GM18861 (cell line): ENCODE measurements around the gene PIF1.

Experiments
- ATAC-seq: cut with Tn5 transposase; IDR thresholded peaks from one replicate; pipeline ENCODE4 v1.9.1; 2021; ENCODE audit not compliant: unreplicated experiment

PIF1 gene, protein sequence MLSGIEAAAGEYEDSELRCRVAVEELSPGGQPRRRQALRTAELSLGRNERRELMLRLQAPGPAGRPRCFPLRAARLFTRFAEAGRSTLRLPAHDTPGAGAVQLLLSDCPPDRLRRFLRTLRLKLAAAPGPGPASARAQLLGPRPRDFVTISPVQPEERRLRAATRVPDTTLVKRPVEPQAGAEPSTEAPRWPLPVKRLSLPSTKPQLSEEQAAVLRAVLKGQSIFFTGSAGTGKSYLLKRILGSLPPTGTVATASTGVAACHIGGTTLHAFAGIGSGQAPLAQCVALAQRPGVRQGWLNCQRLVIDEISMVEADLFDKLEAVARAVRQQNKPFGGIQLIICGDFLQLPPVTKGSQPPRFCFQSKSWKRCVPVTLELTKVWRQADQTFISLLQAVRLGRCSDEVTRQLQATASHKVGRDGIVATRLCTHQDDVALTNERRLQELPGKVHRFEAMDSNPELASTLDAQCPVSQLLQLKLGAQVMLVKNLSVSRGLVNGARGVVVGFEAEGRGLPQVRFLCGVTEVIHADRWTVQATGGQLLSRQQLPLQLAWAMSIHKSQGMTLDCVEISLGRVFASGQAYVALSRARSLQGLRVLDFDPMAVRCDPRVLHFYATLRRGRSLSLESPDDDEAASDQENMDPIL

DNA sequence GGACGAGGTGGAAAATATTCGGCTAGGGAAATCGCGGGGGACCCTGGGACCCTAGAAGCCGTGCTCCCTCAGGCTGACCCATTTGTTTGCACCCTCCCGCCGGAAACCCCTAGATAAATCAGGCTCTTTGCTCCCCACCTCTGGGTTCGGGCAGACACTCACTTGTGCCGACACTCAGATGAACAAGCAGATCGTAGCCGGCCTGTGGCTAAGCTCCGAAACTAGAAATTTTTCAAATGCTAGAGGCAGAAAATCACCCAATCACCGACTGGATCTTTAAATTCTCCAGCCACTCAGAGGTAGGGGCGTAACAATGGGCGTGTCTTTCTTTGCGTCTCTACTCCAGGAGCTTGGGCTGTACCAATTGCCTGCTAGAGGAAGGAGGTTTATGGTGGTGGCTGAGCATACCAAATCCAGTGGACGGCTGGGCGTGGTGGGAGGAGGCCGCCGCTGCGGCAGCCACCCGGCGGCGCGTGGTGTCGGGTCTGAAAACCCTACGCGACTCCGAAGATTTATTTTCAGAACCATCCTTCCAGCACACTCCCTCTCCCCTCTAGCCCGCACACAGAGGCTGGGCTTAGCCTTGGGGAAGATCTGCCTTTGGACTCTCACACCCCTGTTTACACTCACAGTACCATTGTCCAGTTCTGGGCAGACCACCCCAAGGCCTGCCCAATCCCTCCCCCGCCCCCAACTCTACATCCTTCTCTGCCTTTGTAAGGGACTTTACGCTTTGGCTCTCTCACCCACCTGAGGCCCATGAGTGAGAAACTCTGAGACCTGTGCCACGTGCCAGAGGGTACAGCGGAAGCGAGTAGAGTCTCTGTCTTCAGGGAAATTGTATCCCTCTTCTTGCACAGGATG lies at the start of gene PIF1:
Gene PIF1, minus strand, starts transcription at position 217 of the 864 bp plus-strand sequence. CDS start 1,312 bp downstream, outside the sequence.
- peak; percentile 77 for ATAC-seq

DNA sequence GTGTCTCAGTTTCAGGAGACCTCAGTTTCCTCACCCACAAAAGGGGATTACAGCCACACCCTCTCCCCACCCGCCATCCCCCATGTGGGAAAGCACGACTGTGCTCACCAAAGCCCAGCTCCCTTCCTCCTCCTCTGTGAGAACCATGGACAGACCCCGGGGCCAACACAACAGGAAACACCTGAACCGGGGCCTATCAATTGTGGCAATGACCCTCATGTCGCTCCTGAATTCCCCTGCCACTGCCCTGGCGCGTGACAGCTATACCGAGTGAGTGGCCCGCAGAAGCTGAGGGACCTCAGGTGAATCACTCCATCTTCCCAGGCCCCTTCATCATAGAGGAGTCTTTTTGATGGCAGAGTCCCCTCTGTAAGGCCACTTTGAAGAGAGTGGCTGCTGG lies 44.9 kb upstream of the PIF1 start:
- ATAC-seq: no peak

DNA sequence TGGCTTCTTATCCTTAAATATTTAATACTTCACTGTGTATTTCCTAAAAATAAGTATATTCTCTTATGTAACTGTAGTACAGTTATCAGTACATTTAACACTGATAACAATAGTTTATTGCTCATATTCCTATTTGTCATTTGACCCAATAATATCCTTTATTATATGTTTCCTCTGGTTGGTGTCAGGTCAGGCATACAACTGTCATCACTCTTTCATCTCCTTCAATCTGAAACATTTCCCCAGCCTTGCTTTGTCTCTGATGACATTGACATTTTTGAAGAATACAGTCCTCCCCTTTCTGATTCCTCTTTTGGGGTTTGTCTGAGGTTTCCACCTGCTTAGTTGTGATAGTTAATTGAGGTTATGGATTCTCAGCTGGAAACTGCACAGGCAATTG lies 44.1 kb upstream of the PIF1 start:
- no peak for ATAC-seq

DNA sequence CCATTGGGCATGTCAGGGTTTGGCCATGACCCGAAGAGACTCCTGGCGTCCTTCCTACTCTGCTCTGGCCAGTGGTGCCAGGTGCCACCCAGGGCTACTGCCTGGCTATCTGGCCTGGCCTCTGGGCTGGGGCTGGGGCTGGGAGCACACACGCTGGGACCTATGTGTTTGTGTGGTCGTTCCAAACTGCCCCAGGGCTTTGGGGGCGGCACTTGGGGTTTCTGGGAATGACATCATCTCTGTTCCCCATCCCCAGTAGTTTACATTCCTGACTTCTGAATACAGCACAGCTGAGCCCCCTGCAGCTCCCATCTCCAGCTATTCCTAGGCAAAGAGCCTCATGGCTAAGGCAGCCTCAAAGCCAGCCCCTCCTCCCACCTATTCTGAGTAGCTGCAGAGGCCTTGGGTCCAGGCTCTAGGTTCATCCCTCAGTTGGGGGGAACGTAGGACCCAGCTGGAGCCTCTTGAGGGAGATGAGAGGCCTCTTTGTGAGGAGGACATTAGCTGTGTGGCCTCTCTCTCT lies 40.6 kb upstream of the PIF1 start:
- ATAC-seq: no peak

DNA sequence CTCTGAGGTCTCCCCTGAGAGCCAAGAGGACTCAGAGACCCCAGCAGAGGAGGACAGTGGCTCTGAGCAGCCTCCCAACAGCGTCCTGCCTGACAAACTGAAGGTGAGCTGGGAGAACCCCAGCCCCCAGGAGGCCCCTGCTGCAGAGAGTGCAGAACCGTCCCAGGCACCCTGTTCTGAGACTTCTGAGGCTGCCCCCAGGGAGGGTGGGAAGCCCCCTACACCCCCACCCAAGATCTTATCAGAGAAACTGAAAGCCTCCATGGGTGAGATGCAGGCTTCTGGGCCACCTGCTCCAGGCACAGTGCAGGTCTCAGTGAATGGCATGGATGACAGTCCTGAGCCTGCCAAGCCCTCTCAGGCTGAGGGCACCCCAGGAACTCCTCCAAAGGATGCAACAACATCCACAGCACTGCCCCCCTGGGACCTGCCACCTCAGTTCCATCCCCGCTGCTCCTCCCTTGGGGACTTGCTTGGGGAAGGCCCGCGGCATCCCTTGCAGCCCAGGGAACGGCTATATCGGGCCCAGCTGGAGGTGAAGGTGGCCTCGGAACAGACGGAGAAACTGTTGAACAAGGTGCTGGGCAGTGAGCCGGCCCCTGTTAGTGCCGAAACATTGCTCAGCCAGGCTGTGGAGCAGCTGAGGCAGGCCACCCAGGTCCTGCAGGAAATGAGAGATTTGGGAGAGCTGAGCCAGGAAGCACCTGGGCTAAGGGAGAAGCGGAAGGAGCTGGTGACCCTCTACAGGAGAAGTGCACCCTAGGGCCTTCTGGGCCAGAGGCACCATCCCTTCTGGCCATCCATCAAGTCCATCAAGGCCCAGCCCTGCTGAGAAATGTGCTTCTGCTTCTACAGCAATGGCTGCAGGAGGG lies 39.9 kb upstream of the PIF1 start:
- ATAC-seq: peak; percentile 62

DNA sequence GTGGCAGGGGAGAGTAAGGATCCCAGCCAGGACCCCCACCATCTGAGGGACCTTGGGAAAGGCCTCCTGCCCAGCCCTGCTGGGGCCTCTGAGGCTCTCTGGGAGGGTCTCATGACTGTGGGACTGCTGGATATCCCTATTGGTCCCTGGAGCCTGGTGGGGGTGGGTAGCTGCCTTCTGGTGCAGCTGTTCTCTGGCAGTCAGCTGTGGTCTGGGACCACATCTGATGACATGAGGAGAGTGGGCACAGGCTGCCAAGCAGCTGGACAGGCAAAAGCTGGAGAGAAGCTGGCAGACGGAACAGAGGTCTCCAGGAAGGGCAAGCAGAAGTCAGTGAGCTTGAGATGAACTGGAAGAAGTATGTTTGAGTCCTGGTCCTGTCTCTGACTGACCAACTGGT lies 38.6 kb upstream of the PIF1 start:
- no peak for ATAC-seq

DNA sequence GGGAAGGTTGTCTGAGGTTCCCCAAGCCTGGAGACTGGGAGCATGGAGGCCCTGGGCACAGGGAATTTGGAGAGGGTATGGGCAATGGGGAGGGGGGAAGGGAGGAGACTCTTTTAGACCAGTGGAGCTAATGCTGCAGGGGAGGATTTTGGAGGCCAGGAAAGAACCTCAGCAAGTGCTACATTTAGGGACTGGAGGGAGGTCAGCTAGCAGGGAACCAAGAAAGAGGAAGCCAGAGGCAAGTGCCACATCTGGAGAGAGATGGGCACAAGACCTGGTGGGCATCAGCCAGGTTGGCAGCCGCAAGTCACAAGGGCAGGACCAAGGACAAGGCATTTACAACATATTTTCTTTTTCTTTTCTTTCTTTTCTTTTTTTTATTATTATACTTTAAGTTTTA lies 37.0 kb upstream of the PIF1 start:
- no peak for ATAC-seq

DNA sequence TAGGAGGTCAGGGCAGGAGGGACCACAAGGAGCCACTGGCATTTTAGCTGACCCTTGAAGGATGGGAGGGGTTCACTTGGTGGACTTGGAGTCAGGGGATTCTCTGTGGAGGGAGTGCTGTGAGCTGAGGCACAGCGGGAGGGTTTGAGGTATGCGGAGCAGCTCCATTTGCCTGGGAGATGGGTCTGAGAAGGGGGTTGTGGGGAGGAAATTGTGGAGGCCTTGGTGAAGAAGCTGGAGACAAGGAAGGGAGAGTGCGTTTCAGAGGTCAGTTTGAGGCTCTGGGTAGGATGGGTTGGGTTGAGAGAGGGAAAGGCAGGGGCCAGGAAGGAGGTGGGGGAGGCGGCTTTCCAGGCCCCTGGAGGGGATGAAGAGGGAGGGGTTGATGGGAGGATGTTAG lies 36.5 kb upstream of the PIF1 start:
- ATAC-seq: no peak

DNA sequence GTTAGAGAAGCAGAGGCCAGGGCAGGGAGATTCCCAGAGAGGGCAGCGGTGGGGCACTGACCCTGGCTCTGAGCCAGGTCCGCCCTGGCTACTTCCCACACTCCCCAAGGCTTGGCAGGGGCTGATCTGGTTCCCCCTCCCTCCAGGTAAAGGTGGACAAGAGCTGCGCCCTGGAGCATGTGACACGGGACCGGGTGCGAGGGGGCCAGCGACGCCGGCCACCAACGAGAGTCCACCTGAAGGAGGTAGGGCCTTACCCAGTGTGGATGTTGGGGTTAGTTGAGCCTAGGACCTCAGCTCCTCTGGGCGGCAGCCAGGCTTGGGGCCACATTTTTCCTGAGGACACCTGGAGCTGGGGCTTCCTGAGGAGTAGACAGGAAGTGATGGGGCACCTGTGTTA lies 35.9 kb upstream of the PIF1 start:
- ATAC-seq: no peak

DNA sequence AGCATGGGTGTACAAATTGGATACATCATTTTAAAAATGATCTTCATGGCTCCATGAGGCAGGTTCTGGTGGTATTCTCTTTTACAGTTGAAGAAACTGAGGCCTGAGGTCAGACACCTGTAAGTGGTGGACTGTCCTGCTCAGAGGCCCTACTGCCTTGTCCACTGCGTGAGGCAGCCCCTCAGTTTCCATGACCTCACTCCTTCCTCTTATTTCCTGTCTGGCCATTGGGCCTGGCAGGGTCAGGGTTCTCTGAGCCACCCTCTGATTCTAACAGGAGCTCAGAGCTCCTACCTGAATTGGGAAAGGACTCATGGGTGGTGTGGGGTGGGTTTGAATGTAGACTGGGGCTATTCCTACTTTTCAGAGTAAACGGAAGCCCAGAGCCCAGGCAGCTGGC lies 33.8 kb upstream of the PIF1 start:
- no peak for ATAC-seq

DNA sequence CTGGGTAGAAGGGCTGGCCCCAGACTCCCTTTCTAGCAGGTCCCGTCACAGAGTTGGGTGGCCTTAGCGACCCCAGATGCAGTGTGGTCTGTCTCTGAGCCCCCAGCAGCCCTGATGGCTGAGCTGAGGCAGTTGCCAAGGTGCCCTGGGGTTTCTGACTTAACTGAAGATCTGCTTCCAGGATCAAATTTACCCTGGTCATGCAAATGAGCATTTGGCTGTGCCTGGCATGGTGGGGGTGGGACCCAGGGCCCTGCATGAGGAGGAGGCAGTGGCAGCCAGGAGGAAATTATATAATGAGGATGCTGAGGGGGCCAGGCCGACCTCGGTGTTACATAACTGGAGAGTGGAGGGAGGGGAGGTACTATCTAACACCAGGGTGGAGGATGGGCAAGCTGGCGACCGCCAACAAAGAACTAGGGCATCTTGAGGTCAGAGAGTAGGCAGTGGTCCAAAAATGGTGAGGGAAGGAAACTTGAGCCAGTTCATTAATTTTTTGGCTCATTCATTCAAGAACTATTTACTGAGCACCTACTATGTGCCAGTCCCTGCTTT lies 32.7 kb upstream of the PIF1 start:
- ATAC-seq: no peak

DNA sequence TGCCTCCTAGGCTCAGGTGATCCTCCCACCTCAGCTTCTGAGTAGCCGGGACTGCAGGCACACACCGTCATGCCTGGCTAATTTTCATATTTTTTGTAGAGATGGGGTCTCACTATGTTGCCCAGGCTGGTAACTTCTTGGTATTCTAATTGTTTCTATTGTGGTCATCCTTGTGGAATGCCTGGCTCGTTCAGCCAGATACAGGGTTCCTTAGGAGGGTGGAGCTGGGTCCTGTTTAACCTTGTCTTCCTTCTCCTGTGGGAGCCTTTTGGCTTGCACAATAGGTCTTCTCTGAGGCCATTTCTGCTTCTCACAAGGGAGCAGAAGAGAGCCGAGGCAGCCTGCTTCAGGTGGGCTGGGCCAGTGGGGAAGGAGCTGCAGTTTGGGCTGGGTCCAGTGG lies 32.0 kb upstream of the PIF1 start:
- ATAC-seq: no peak

DNA sequence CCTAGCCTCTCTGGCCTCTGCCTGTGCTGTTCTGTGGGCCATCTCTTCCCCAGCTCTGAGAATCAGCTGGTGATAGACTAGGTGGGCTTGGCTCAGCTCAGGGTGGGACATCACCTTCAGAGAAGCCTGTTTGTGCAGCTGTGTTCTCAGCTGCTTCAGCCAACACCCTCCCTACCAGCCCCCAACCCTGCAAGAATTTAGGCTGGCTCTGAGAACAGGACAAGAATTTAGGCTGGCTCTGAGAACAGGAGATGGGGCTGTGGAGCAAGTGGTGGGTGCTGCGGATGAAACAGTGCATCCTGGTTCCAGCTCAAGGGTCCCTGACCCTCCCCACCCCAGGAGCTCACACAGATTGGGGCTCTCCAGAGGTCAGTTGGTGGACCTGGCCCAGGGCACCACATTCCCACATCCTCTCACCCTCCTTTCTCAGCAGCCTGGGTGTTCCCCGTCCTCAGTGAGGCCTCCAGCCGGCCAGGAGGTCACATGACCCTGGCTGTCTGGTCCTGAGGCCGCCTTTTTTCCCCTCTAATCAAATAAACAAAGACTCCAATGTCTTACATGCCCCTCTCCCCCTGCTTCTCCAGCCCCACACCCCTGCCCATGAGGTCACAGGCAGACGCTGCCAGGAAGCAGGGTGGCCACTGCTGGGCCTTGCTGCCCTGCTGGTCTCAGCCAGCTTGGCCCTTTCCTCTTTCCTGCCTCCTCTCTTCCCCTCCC lies 31.1 kb upstream of the PIF1 start:
- ATAC-seq: no peak

DNA sequence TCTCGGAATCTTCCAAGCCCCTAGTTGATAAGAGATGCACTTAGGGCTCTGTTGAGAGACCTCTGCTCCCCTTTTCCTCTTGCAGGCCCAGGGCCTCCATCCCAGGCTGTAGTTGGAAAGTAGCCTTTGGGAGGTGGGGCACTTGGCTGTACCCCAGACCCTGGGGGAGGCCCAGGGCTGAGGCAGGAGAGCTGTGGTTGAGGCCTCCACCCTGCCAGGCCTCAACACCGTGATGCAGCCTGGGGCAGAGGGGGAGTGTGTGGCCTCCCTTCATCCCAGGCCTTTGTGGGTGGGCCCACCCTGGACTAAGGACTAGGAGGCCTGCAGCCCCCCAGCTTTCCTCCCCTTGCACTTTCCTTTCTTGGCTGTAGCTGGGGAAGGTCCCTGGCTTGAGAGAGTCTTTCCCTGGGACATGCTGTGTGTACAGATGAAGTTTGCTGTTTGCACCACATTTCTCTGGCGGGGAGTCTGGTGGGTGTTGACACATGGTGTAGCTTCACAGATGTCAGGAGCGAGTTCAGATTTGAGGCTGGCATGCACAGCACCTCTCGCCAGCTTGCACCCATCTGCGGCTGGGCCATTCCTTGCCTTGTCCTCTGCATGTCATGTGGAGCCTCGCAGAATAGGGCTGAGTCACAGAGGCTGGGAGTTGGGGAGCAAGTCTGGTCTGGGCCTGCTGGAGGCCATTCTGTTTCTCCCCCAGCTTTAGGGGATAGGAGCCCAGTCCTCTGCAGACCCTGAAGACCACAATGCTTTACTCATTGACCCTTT lies 29.9 kb upstream of the PIF1 start:
- no peak for ATAC-seq

DNA sequence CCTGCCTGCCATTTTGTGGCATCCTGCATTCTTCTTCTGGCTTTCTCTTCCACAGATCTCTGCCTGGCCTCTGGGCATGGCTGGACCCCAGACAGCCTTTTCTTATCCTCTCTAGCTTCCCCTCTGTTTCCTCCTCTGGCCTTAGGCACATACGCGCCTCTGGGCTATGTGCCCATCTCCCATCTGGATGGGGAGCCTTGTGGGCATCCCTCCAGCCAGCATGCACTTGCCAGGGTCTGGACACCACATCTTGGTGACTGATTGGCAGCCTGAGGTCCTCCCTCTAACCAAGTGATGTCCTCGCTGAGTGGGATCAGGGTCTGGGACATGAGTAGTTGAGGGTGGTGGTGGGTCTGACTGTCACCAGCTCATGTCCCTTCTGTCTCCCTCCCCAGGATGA lies 29.1 kb upstream of the PIF1 start:
- ATAC-seq: no peak

DNA sequence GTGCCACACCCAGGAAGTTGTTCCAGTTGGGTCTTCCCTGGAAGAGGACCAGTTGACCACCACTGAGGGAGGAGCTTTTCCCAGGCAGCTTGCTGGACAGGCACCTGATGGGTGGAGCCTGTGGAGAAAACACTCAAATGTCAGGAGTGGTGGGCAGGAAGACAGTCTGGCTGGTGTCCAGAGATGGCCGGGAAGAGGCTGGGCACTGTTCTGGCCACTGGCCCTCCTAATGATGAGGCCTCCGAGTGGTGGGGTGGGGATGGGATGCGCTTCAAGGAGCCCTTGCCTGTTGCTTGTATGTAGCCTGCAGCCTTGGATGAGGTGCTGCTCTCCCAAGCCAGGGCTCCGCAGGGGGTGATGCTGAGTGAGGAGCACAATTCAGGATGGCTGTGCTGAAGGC lies 28.6 kb upstream of the PIF1 start:
- no peak for ATAC-seq

DNA sequence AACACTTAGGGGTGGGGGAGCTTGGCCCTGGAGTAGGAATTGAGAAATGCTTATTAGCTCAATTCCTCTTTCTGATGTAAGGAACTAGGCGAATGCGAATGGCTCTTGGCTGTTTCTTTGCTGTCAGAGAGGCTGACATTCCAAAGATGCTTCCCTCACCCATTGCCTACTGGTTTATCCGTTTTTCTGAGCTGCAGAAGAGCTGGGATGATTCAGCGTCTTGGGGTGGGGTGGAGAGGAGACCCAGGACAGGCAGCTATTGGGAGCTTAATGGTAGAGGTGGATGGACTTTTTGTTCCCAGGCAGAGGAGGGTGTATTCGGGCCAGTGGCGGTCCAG lies 26.0 kb upstream of the PIF1 start:
- no peak for ATAC-seq

DNA sequence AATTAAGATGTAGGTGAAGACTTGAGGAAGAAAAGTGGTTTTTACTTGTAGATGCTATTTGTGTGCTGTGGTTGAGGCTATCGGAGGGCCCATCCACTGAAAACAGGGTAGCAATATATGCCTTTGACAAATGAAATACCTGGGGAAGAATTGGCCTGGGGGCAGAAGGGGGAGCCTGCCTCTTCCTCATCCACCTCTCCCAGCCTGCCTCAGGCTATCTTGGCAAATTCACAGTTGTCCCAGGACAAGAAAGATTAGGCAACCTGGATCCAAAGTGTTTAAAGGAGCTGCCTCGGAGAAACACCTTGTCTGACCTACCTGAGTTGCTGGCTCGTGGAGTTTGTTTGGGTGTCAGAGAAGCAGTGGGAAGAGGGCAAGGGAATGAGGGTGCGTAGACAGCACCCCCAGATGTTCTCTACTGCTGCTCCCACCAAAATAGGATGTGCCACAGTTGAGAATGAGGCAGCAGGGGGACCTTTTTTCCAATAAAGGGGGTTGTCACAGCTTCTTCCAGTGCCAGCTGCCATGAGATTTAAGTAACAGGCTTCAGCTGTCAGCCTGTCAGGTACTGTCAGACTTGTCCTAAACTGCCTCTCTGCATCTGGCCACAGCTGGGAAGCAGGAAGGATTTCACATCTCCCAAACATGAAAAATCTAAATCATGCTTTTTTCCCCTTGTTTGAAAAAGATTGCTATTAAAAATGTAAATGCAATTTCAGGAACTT lies 25.5 kb upstream of the PIF1 start:
- ATAC-seq: no peak
